HCT116 (cell line): ENCODE results near the gene THRB. TPM values are rescaled to one million over a fixed set of nuclear protein-coding genes. Genes with fewer than 3 reads are reported as not detected.

Experiments used
- ATAC-seq: fragments of 200-7000 bp; cut with Tn5 transposase; 2 replicates; pipeline ENCODE4 v1.9.1; 2020; ENCODE audit warnings: mild to moderate bottlenecking, moderate library complexity
- BruUV-seq: library from RNA; stranded (reverse); fragments of 400-500 nt; replicated peaks from 2 replicates; lab custom pipeline; 2021; lab: Mats Ljungman, UMichigan
- CTCF ChIA-PET: fragments of 300-600 bp; sonication (Branson Sonifier 250); formaldehyde crosslinking; loops from one replicate; lab custom pipeline; 2021; ENCODE audit warnings: antibody characterized with exemption; lab: Charles Lee
- POLR2A ChIA-PET: fragments of 300-600, 350-600 bp; sonication (Branson Sonifier 250); formaldehyde crosslinking; loops from one replicate; lab custom pipeline; 2021; ENCODE audit warnings: antibody characterized with exemption; lab: Charles Lee
- RAD21 ChIA-PET, 2 experiments: fragments of 300-600 bp; sonication (Branson Sonifier 250); formaldehyde crosslinking; loops; one replicate each; lab custom pipeline; 2023; ENCODE audit warnings: low total read pairs in 2 of 2; ENCODE audit not compliant: uncharacterized antibody in 2 of 2, unreplicated experiment in 2 of 2, low non-redundant PET in 1 of 2; lab: Charles Lee
- DNase-seq: peaks from one replicate; pipeline ENCODE4 v3.0.0-alpha.2; 2010; ENCODE audit warnings: low read depth, low spot score
- H2AFZ ChIP-seq: fragments of 200-600 bp; shearing (Covaris generic), sonication (generic); 2 replicates; pipeline ENCODE4 v1.6.1; 2017; ENCODE audit warnings: low read depth, mixed run types, mixed read lengths, antibody characterized with exemption, low read length; ENCODE audit not compliant: poor library complexity, severe bottlenecking
- H3K27ac ChIP-seq: 2 replicates; pipeline ENCODE4 v1.5.1; 2012; ENCODE audit warnings: low read depth, low read length
- H3K27me3 ChIP-seq: fragments of 200-600 bp; sonication (generic); 2 replicates; pipeline ENCODE4 v1.6.1; 2016; ENCODE audit warnings: mixed run types, low read length, mixed read lengths; ENCODE audit not compliant: insufficient read depth
- H3K36me3 ChIP-seq, 2 experiments: fragments of 200-500 bp in 1 of 2; fragments of 200-600 bp in 1 of 2; sonication (Bioruptor generic) in 1 of 2; sonication (generic) in 1 of 2; 2 replicates each; pipeline versions ENCODE4 v1.5.1 to v1.6.1; 2014 to 2016; ENCODE audit warnings: low read length in 2 of 2, inconsistent platforms in 1 of 2, mixed read lengths in 1 of 2, mixed run types in 1 of 2; ENCODE audit not compliant: insufficient read depth in 2 of 2, control insufficient read depth in 1 of 2
- H3K4me1 ChIP-seq, 2 experiments: fragments of 200-600 bp in 1 of 2; sonication (generic) in 1 of 2; 2 replicates each; pipeline versions ENCODE4 v1.5.1 to v1.6.1; 2012 to 2017; ENCODE audit warnings: low read length in 2 of 2, inconsistent platforms in 1 of 2, mild to moderate bottlenecking in 1 of 2, mixed read lengths in 1 of 2, mixed run types in 1 of 2, moderate library complexity in 1 of 2; ENCODE audit not compliant: insufficient read depth in 2 of 2, control insufficient read depth in 1 of 2
- H3K4me2 ChIP-seq: fragments of 200-600 bp; sonication (generic); 2 replicates; pipeline ENCODE4 v1.6.1; 2017; ENCODE audit warnings: mixed run types, low read length, mixed read lengths
- H3K4me3 ChIP-seq, 2 experiments: fragments of 200-600 bp in 1 of 2; sonication (generic) in 1 of 2; replicated peaks in 1 of 2; 2 replicates each; pipeline ENCODE4 v1.5.1; 2011 to 2016; ENCODE audit warnings: low read length in 2 of 2, control low read depth in 1 of 2, low read depth in 1 of 2, mild to moderate bottlenecking in 1 of 2, mixed read lengths in 1 of 2, mixed run types in 1 of 2
- H3K79me2 ChIP-seq: fragments of 200-600 bp; sonication (generic); 2 replicates; pipeline ENCODE4 v1.6.1; 2017; ENCODE audit warnings: mild to moderate bottlenecking, mixed run types, low read length, moderate library complexity, mixed read lengths; ENCODE audit not compliant: insufficient read depth
- H3K9ac ChIP-seq: fragments of 200-600 bp; sonication (generic); 2 replicates; pipeline ENCODE4 v1.6.1; 2016; ENCODE audit warnings: low read length, mixed read lengths
- H3K9me2 ChIP-seq: fragments of 200-600 bp; sonication (generic), shearing (Covaris generic); 2 replicates; pipeline ENCODE4 v1.6.1; 2017; ENCODE audit warnings: mixed run types, mild to moderate bottlenecking, moderate library complexity; ENCODE audit not compliant: insufficient read depth
- H3K9me3 ChIP-seq, 2 experiments: fragments of 200-500 bp in 1 of 2; fragments of 200-600 bp in 1 of 2; sonication (Bioruptor generic) in 1 of 2; sonication (generic) in 1 of 2; 2 replicates each; pipeline ENCODE4 v1.6.1; 2014 to 2017; ENCODE audit warnings: low read length in 2 of 2, mixed read lengths in 2 of 2, inconsistent platforms in 1 of 2, low read depth in 1 of 2, mild to moderate bottlenecking in 1 of 2, mixed run types in 1 of 2, moderate library complexity in 1 of 2; ENCODE audit not compliant: control insufficient read depth in 1 of 2, insufficient read depth in 1 of 2
- H4K20me1 ChIP-seq: fragments of 200-600 bp; sonication (generic), shearing (Covaris generic); 2 replicates; pipeline ENCODE4 v1.6.1; 2017; ENCODE audit warnings: mixed run types, mild to moderate bottlenecking, moderate library complexity; ENCODE audit not compliant: insufficient read depth
- CBX3 ChIP-seq: IDR thresholded peaks from 2 replicates; pipeline ENCODE4 v1.6.1; 2012; ENCODE audit warnings: low read depth
- CTCF ChIP-seq, 3 experiments: fragments of 200-600 bp in 1 of 3; sonication (generic) in 1 of 3; IDR thresholded peaks in 2 of 3; conservative IDR thresholded peaks in 1 of 3; 2 replicates each; pipeline ENCODE4 v1.5.1; 2012 to 2017; ENCODE audit warnings: low read depth in 2 of 3, low read length in 2 of 3, antibody characterized with exemption in 1 of 3, borderline replicate concordance in 1 of 3, control low read depth in 1 of 3, mild to moderate bottlenecking in 1 of 3, mixed read lengths in 1 of 3, mixed run types in 1 of 3, moderate library complexity in 1 of 3; ENCODE audit not compliant: insufficient read depth in 1 of 3
- EZH2 ChIP-seq: fragments of 200-600 bp; sonication (generic); IDR thresholded peaks from 2 replicates; pipeline ENCODE4 v1.6.1; 2017; ENCODE audit warnings: antibody characterized with exemption, mixed run types
- POLR2A ChIP-seq: IDR thresholded peaks from 2 replicates; pipeline ENCODE4 v1.7.0; 2011; ENCODE audit warnings: borderline replicate concordance; ENCODE audit not compliant: insufficient read depth, insufficient read length; ENCODE audit errors: extremely low read depth
- POLR2AphosphoS5 ChIP-seq: IDR thresholded peaks from 2 replicates; pipeline ENCODE4 v1.6.1; 2011; ENCODE audit warnings: mild to moderate bottlenecking, low read depth, low read length, moderate library complexity
- SIN3A ChIP-seq: IDR thresholded peaks from 2 replicates; pipeline ENCODE4 v1.6.1; 2012; ENCODE audit warnings: low read depth
- YY1 ChIP-seq: IDR thresholded peaks from 2 replicates; pipeline ENCODE4 v1.6.1; 2011; ENCODE audit warnings: low read length, low read depth, moderate library complexity, mild to moderate bottlenecking; ENCODE audit not compliant: insufficient replicate concordance; ENCODE audit errors: extremely low read depth
- ZBTB33 ChIP-seq: IDR thresholded peaks from 2 replicates; pipeline ENCODE4 v1.6.1; 2011; ENCODE audit warnings: mild to moderate bottlenecking, low read length, moderate library complexity; ENCODE audit not compliant: insufficient replicate concordance; ENCODE audit errors: extremely low read depth
- intact Hi-C: fragments of 100-400 bp; cut with micrococcal nuclease; formaldehyde crosslinking; loops from 2 replicates; pipeline ENCODE4 v1.10.0; 2022
- total RNA-seq: library from RNA; stranded (reverse); gene quantifications from one replicate; pipeline ENCODE4 v1.2.1, GENCODE V29; 2021; ENCODE audit not compliant: unreplicated experiment
- TF ChIP-seq, protein P1 (sequence below): IDR thresholded peaks from 2 replicates; pipeline ENCODE4 v1.6.1; 2012

The THRB gene
- total RNA-seq, 1 experiment from 2014 or later, result 2.5 TPM

DNA sequence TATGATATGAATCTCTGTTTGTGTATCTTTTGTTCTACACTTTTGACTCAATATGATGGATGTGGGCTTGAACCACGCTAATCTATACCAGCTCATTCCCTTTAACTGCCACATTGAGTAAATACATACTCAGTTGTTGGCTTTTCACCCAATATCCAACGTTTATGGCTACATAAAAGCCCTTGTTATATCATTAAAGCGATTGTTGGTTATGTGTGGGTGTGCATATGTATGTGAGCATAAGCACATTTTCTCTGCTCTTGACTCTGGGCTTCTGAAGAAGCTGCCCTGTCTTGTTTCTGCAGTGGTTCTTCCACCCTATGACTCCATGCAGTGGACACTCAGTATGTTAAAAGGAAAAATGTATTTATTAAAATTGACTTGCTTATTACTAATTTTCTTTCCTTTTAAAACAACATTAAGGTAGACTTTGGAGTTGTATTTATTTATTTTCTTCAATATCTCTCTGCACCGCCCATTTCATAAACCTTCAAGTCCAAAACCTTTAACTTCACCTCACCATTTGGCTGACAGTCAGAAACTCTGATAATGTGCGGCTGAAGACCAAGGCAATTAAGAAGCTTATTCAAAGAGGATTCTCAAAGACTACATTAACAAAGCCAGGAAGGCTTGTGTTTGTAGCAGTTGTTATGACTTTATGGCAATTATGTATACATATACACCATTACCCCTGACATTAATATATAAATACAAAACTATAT lies 156.1 kb downstream of the THRB start:
- Histone ChIP-seq H3K36me3 (no peaks in the 10 kb centered on the region), H3K9me2 (no peaks in the 10 kb centered on the region), H3K27ac (no peak overlapping the region), H3K9ac (no peak overlapping the region), H4K20me1 (no peaks in the 10 kb centered on the region), H3K27me3 (no peaks in the 10 kb centered on the region), H3K4me1 (no peaks in the 10 kb centered on the region), H3K4me3 (no peak overlapping the region), H3K9me3 (no peaks in the 10 kb centered on the region), H2AFZ (no peak overlapping the region), H3K79me2 (no peaks in the 10 kb centered on the region), H3K4me2 (no peak overlapping the region)
- RAD21 ChIA-PET, result no interaction called here
- no TSS peak for BruUV-seq
- no peak for ATAC-seq
- POLR2A ChIA-PET, result no interaction called here
- TF ChIP-seq ZBTB33 (no peak), CBX3 (no peak), POLR2AphosphoS5 (no peak), SIN3A (no peak), YY1 (no peak), EZH2 (no peak), CTCF (IDR thresholded peaks at IDR 0.05 in 2 of 3, conservative IDR thresholded peaks at IDR 0.05 in 1 of 3; ENCODE audit: borderline replicate concordance in 1 of 3, insufficient read depth in 1 of 3, low read depth in 2 of 3, low read length in 2 of 3) (no peak), POLR2A (no peak)
- TF ChIP-seq, protein P1, sequence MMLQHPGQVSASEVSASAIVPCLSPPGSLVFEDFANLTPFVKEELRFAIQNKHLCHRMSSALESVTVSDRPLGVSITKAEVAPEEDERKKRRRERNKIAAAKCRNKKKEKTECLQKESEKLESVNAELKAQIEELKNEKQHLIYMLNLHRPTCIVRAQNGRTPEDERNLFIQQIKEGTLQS, result no peak
- CTCF ChIA-PET, result no interaction called here
- intact Hi-C loops, result no loop called here
- no peak for DNase-seq
